GM23248 (cell line): ENCODE data around the gene FAM149B1. TPM values are rescaled to one million over a fixed set of nuclear protein-coding genes. Genes with fewer than 3 reads are reported as not detected.

Experiments
- DNase-seq: peaks from one replicate; pipeline ENCODE4 v3.0.0-alpha.2; 2015
- H2AFZ ChIP-seq: fragments of 200-600 bp; sonication (generic); 2 replicates; pipeline ENCODE4 v1.6.1; 2016; ENCODE audit warnings: antibody characterized with exemption
- H3F3A ChIP-seq: fragments of 200-600 bp; sonication (generic); 2 replicates; pipeline ENCODE4 v1.6.1; 2016; ENCODE audit warnings: mild to moderate bottlenecking, antibody characterized with exemption, mixed run types; ENCODE audit not compliant: insufficient read depth
- H3K27ac ChIP-seq: fragments of 200-600 bp; sonication (generic); 2 replicates; pipeline ENCODE4 v1.5.1; 2016; ENCODE audit warnings: mild to moderate bottlenecking
- H3K27me3 ChIP-seq: fragments of 200-600 bp; sonication (generic); replicated peaks from 2 replicates; pipeline ENCODE4 v1.6.1; 2016; ENCODE audit warnings: mild to moderate bottlenecking; ENCODE audit not compliant: insufficient read depth
- H3K36me3 ChIP-seq: fragments of 200-600 bp; sonication (generic); 2 replicates; pipeline ENCODE4 v1.6.1; 2016; ENCODE audit warnings: low read depth, mild to moderate bottlenecking
- H3K4me1 ChIP-seq: fragments of 200-600 bp; sonication (generic); 2 replicates; pipeline ENCODE4 v1.6.1; 2016; ENCODE audit warnings: mild to moderate bottlenecking; ENCODE audit not compliant: insufficient read depth
- H3K4me2 ChIP-seq: fragments of 200-600 bp; sonication (generic); one replicate; pipeline ENCODE4 v1.6.1; 2016; ENCODE audit warnings: mild to moderate bottlenecking; ENCODE audit not compliant: unreplicated experiment
- H3K4me3 ChIP-seq: fragments of 200-600 bp; sonication (generic); 2 replicates; pipeline ENCODE4 v1.5.1; 2016; ENCODE audit warnings: mild to moderate bottlenecking
- H3K79me2 ChIP-seq: fragments of 200-600 bp; sonication (generic); 2 replicates; pipeline ENCODE4 v1.6.1; 2016; ENCODE audit warnings: mild to moderate bottlenecking; ENCODE audit not compliant: insufficient read depth
- H3K9ac ChIP-seq: fragments of 200-600 bp; sonication (generic); 2 replicates; pipeline ENCODE4 v1.6.1; 2016; ENCODE audit warnings: mild to moderate bottlenecking
- H3K9me2 ChIP-seq: fragments of 200-600 bp; sonication (generic); 2 replicates; pipeline ENCODE4 v1.6.1; 2016; ENCODE audit warnings: mixed run types, mild to moderate bottlenecking, moderate library complexity; ENCODE audit not compliant: insufficient read depth
- H3K9me3 ChIP-seq: fragments of 200-600 bp; sonication (generic); one replicate; pipeline ENCODE4 v1.6.1; 2017; ENCODE audit warnings: low read depth
- H4K20me1 ChIP-seq: fragments of 200-600 bp; sonication (generic); 2 replicates; pipeline ENCODE4 v1.6.0; 2016; ENCODE audit not compliant: insufficient read depth
- EZH2 ChIP-seq: fragments of 200-600 bp; sonication (generic); IDR thresholded peaks from 2 replicates; pipeline ENCODE4 v1.6.1; 2018; ENCODE audit warnings: antibody characterized with exemption, mild to moderate bottlenecking; ENCODE audit not compliant: insufficient read depth, poor library complexity, severe bottlenecking
- EZH2phosphoT487 ChIP-seq: fragments of 200-600 bp; sonication (generic); IDR thresholded peaks from 2 replicates; pipeline ENCODE4 v1.6.1; 2018; ENCODE audit warnings: antibody characterized with exemption, moderate library complexity, mild to moderate bottlenecking, low read depth; ENCODE audit not compliant: insufficient read depth
- WGBS, 2 experiments: methylation state at CpG; one replicate each; pipeline ENCODE4 v1.1.6; 2015 to 2017; ENCODE audit warnings: low lambda C conversion rate in 2 of 2, low coverage in 1 of 2; ENCODE audit errors: missing lambda C conversion rate in 2 of 2; 5-methylcytosine and 5-hydroxymethylcytosine counted together
- in situ Hi-C: fragments of 300-500 bp; cut with MboI; formaldehyde crosslinking; loops from 2 replicates; pipeline ENCODE4 v1.15.0; 2020
- polyA plus RNA-seq: library from polyadenylated mRNA; unstranded; fragments of >200 nt; fragmentation: Nextera tagmentation; extraction: Ambion mirVana; gene quantifications from 2 replicates; pipeline ENCODE4 v1.2.1, GENCODE V29; 2016
- total RNA-seq: library from RNA; depleted of rRNA; stranded (reverse); fragments of >200 nt; shearing (Covaris generic); gene quantifications from 2 replicates; pipeline ENCODE4 v1.2.3, GENCODE V29; 2014

Gene FAM149B1
- total and polyA plus RNA-seq, 2 experiments from 2014 or later = 7.4 to 23.3 TPM

GRCh38 chr10:73131301-73131700, 36.6 kb upstream of the FAM149B1 start:
- in situ Hi-C loops = no loop called here
- whole genome bisulfite sequencing, 2 experiments = 7 to 11% methylated on average over 2 of the region's 2 CpGs
- peak; percentile 58 for DNase-seq

GRCh38 chr10:73131913-73132686, 35.8 kb upstream of the FAM149B1 start:
- TF ChIP-seq EZH2 (no peak), EZH2phosphoT487 (no peak)
- Histone ChIP-seq H3K27me3 (no peaks in the 10 kb centered on the region), H3K9me2 (no peaks in the 10 kb centered on the region), H3K9me3 (no peaks in the 10 kb centered on the region), H2AFZ (no peak overlapping the region), H3K4me2 (no peak overlapping the region), H3K9ac (no peak overlapping the region), H3K4me3 (no peak overlapping the region), H3K4me1 (peaks cover 8% of the 10 kb centered on the region; the same call in 1 of the 2 replicates), H3K27ac (no peak overlapping the region), H4K20me1 (no peaks in the 10 kb centered on the region), H3K36me3 (peaks cover 67% of the 10 kb centered on the region), H3F3A (0 out of 2 replicates have a peak, but pooled peaks cover 5% of the 10 kb centered on the region), H3K79me2 (no peaks in the 10 kb centered on the region; the same call in 1 of the 2 replicates)
- in situ Hi-C loops = no loop called here
- DNase-seq = no peak
- WGBS, 2 experiments = 95 to 99% methylated on average over 2 of the region's 2 CpGs

More at GRCh38 chr10:73131301-73131700, 36.6 kb upstream of the FAM149B1 start:
- Histone ChIP-seq H3K79me2 (no peaks in the 10 kb centered on the region; the same call in 1 of the 2 replicates), H3K27me3 (no peaks in the 10 kb centered on the region), H2AFZ (no peak overlapping the region), H3K4me1 (peaks cover 8% of the 10 kb centered on the region; the same call in 1 of the 2 replicates), H3K4me2 (no peak overlapping the region), H3F3A (0 out of 2 replicates have a peak, but pooled peaks cover 5% of the 10 kb centered on the region), H3K9me3 (no peaks in the 10 kb centered on the region), H3K36me3 (peaks cover 63% of the 10 kb centered on the region), H3K4me3 (no peak overlapping the region), H4K20me1 (no peaks in the 10 kb centered on the region), H3K9ac (no peak overlapping the region), H3K27ac (no peak overlapping the region), H3K9me2 (no peaks in the 10 kb centered on the region)
- TF ChIP-seq EZH2phosphoT487 (no peak), EZH2 (no peak)

GRCh38 chr10:73134727-73135126, 33.2 kb upstream of the FAM149B1 start:
- Histone ChIP-seq H3K4me1 (peaks cover 8% of the 10 kb centered on the region; the same call in 1 of the 2 replicates), H4K20me1 (no peaks in the 10 kb centered on the region), H3F3A (no peaks in the 10 kb centered on the region), H3K4me3 (no peak overlapping the region), H3K79me2 (no peaks in the 10 kb centered on the region; the same call in 1 of the 2 replicates), H3K36me3 (peaks cover 67% of the 10 kb centered on the region), H3K27ac (no peak overlapping the region), H3K27me3 (no peaks in the 10 kb centered on the region), H3K4me2 (no peak overlapping the region), H3K9me3 (no peaks in the 10 kb centered on the region), H3K9me2 (no peaks in the 10 kb centered on the region), H2AFZ (no peak overlapping the region), H3K9ac (no peak overlapping the region)
- in situ Hi-C loops = no loop called here
- no peak for TF ChIP-seq EZH2
- TF ChIP-seq EZH2phosphoT487 = no peak
- no peak for DNase-seq
- 93 to 100% methylated on average over 3 of the region's 3 CpGs for WGBS, 2 experiments

- Histone ChIP-seq H3K27ac (no peak overlapping the region), H3K4me3 (no peak overlapping the region), H3K36me3 (peaks cover 60% of the 10 kb centered on the region), H3K27me3 (no peaks in the 10 kb centered on the region), H3K4me1 (peaks cover 5% of the 10 kb centered on the region; the same call in 1 of the 2 replicates), H3K9me2 (no peaks in the 10 kb centered on the region), H3K9me3 (no peaks in the 10 kb centered on the region), H3F3A (no peaks in the 10 kb centered on the region), H4K20me1 (no peaks in the 10 kb centered on the region), H3K79me2 (no peaks in the 10 kb centered on the region; the same call in 1 of the 2 replicates), H3K9ac (no peak overlapping the region), H2AFZ (no peak overlapping the region), H3K4me2 (no peak overlapping the region)
- in situ Hi-C loops = no loop called here
- WGBS, 2 experiments = 90 to 94% methylated on average over 2 of the region's 2 CpGs
- no peak for DNase-seq
- TF ChIP-seq EZH2 (no peak), EZH2phosphoT487 (no peak)
These were observed 31.3 kb upstream of the FAM149B1 start for GRCh38 chr10:73136627-73137026.
